COR-L47 (cell line): ENCODE data around the gene FAM111A.

ENCODE experiments used
- DNase-seq: peaks from one replicate; lab custom pipeline; 2025; lab: John Stamatoyannopoulos, UW

FAM111A gene

DNA sequence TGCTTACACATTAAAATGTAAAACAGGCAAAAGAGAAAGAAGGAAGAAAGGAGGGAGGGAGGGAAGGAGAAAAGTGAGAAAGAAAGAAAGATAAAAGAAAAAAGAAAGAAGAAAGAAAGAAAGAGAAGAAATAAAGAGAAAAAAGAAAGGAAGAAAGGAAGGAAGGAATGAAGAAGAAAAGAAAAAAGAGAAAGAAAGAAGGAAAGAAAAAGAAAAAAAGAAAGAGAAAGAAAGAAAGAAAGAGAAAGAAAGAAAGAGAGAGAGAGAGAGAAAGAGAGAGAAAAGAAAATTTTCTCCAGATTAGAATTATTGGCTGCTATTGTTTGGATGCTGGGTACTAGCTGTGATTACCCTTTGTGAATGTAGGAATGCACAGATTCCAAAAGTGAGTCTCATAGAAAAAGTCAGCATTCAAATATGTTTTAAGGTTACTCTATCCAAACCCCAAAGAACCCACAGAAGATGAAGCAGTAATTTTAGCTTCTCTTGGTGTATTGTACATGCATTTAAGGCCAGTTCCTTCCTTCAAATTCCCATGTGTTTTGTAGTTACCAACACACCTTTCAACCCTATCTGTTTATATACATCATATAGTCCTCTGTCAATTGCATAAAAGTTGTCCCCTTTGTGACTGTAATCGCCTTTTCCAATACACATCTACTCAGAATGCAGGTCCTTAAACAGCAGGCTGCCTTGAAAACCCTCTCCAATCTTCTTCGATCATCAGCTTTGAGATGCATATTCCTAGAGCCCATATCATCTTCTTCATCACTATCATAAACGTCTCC is 789 bp upstream of the FAM111A start:
- DNase-seq, result no peak

DNA sequence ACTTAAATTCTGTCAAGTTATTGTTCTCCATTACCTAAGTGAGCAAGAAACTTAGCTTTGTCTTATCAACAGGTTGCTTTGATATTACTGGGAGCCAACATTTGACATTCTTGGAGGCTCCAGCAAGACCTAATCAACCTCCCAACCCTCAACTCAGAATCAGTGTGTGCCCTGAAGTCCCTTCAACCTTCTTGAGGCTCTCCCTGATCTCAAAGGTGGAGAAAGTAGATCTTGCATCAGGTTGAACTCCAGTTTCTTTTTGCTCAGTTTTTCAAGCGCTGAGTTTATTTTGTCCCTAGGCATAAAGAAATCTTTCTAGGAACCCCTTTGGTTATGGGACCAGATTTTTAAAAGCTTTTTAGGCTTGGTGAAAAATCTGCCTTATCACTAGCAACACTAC is 1.4 kb downstream of the FAM111A start:
- DNase-seq, result peak; percentile 1

DNA sequence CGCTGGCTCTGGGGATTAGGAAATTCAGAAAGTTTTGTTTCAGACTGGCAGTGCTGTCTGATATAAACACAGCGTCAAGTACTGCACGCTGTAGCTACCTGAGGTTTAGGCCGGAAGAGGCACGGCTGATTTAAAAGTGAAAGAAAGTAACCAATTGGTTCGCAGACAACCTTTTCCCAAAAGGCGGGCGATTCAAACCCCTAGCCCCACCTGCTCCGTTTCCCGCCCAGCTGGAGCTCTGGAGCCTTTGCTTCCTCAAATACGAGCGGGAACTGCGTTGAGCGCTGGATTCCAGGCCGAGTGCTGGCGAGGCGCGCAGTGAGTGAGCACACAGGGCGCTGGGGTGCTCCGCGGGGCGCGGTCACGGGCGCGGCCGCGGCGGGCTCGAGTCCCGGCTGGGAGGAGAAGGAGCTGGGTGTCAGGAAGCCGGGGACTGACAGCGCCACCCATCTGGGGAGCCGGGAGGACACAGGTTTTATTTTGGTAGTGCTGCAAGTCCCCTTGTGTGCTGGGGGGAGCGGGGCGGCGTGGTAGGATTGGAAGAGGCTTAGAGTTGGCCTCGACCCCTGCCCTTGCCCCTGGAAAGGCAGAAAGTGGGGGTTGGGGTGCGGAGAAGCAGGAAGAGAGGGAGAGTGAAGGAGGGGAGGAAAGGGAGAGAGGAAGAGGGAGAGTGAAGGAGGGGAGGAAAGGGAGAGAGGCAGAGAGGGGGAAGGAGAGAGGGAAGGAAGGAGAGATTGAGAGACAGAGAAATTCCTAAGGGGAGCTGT is 2.1 kb downstream of the FAM111A start:
- peak; percentile 94 for DNase-seq

DNA sequence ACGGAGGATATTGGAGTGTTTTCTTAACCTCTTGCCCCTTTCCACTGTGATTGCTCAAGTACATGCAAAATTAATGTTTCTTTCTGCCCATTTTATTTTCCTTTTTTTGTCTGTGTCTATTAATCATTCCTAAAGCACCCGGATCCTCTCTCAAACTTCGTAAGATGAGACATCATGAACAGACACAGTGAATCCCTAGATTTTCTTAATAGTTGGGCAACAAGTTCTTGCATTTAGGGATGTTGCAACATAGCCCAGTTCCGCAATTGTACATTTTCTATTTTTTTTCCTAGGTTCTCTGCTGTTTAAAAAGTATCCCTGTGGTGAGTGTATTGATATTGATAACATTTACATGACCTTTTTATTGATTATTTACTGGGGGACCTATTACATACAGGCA is 2.9 kb downstream of the FAM111A start:
- no peak for DNase-seq

DNA sequence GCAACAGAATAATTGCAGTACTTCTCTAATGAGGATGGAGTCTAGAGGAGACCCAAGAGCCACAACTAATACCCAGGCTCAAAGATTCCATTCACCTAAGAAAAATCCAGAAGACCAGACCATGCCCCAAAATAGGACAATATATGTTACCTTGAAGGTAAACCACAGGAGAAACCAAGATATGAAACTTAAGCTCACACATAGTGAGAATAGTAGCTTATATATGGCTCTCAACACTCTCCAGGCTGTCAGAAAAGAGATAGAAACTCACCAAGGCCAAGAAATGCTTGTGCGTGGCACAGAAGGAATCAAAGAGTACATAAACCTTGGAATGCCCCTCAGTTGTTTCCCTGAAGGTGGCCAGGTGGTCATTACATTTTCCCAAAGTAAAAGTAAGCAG is 9.1 kb downstream of the FAM111A start:
- no peak for DNase-seq

DNA sequence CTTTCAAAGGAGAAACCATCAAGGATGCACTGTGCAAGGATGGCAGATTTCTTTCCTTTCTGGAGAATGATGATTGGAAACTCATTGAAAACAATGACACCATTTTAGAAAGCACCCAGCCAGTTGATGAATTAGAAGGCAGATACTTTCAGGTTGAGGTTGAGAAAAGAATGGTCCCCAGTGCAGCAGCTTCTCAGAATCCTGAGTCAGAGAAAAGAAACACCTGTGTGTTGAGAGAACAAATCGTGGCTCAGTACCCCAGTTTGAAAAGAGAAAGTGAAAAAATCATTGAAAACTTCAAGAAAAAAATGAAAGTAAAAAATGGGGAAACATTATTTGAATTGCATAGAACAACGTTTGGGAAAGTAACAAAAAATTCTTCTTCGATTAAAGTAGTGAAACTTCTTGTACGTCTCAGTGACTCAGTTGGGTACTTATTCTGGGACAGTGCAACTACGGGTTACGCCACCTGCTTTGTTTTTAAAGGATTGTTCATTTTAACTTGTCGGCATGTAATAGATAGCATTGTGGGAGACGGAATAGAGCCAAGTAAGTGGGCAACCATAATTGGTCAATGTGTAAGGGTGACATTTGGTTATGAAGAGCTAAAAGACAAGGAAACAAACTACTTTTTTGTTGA is 9.8 kb downstream of the FAM111A start:
- no peak for DNase-seq

DNA sequence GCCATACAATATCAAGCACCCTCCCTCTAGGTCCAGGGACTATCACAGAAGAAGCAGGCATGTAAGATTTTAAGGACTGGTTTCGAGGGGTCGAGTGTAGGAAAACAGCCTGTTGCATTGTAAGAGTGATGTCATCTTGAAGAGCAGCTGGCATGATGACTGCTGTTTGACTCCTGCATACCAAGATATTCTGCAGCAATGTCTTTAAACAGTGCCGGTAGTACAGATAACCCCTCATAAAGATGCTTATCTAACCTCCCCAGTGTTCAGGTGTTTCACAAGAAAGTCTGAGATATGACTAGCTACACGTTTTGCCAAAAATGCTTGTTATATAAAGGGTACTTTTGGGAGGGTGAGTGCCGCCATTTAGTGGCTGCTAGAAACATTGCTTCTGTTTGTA is 12.0 kb downstream of the FAM111A start:
- DNase-seq, result no peak

DNA sequence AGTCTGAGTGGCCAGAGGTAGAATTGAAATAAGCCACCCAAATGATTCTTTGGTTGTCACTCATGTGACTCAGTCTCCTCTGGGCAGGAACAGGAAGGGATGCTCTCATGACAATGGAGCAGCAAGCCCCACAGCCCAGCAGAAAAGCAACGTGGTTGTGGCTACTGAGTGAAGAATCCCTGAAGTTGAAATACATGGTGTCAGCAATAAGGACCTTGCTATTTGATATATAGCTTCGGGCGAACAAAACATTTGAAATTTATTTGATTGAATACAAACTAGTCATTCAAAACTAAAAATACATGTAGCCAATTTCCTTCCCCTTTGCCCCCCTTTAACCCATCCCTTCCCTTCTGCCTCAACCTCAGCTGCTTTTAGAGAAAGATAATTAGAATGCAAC is 14.8 kb downstream of the FAM111A start:
- no peak for DNase-seq

DNA sequence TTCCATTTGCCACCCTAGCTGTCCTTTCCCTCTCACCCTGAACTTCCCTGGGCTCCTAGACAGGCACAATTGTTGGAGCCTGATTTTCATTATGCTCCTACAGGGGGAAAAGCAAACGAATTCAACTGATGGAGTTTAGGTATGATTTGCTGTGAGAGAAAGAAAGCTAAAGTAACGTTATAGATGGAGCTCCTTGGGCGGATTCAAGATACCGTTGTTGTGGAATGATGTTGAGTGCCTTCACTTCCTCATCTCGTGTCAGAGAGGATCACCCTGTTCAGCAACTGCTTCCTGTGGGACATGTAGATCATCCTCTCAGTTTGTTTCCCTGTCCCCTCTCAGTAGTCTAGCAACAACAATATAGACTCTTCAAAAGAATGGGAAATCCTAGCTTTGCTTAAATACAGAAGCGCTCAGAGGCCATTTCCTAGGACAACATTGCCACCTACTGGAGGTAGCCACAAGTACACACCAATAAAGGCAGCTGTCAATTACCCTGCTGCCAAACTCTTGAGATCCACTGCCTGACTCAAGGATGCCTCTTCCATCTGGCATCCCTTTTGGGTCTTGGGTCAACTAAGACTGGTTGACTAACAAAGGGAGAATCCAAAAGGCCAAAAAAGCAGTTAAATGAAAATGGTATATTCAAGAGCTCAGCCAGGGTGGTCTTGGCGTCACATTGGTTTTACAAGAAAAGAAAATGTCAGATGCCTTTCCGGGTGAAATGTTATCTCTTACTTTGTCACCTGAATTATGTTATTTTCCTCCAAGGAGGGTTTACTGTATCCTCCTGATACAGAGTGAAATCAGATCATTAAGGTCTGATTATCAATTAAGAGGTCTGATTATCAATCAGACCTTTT is 15.8 kb downstream of the FAM111A start:
- DNase-seq, result peak; percentile 66

DNA sequence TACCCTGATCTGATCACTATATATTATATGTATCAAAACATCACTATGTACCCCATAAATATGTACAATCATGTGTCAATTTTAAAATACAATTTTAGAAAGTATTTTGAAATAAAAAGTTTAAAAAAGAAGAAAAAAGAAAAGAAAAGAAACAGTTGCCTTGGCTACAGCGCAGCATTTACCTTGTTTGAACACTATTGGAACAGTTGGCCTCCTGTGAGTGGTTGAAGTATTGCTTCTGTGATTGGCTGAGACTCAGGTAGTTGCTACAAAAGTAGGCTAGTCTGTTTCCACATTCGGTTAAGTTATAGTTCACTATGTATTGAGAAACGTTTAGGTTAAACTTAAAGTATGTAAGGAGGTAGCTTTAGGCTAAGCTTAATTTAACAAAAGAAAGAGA is 21.4 kb downstream of the FAM111A start:
- no peak for DNase-seq

DNA sequence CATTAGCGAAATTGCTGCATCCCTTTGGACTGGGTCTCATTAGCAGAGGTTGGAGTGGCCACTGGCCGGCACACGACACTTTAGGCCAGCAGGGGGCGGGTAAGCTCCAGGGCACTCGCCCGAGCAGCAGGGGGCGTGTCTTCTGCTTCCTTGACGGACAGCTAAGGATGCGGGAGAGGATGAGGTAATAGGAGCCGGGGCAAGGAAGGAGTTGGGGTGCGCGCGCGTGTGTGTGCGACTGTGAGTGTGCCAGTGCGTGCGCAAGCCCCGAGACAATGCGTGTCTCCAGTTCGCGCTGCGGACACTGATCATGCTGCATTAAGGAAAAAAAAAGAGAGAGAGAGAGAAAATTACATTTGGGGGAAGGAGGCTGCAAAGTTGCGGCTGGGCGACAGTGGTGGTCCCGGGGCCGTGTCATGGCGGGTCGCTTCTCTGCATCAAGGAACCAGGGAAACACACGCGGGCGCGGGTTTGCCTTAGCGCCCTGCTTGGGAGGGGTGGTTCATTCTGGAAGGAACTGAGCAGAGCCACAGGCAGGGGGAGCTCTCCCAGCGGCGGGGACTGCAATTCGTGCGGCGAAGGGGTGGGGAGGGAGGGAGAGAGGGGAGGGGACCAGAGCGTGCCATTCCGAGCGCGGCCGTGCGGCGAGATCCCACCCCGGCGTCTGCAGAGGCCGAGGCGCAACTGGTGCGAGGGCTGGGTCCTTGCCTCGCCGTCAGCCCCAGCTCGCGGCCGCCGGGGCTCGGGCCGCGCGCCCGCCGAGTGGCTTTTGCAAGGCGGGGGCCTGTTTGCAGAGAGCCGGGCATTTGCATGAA is 29.1 kb downstream of the FAM111A start, which contains the start of gene DTX4:
DTX4 (plus strand) TSS at position 625 of the 815 bp plus-strand sequence. CDS start 464 bp downstream, outside the sequence.
- peak; percentile 86 for DNase-seq

DNA sequence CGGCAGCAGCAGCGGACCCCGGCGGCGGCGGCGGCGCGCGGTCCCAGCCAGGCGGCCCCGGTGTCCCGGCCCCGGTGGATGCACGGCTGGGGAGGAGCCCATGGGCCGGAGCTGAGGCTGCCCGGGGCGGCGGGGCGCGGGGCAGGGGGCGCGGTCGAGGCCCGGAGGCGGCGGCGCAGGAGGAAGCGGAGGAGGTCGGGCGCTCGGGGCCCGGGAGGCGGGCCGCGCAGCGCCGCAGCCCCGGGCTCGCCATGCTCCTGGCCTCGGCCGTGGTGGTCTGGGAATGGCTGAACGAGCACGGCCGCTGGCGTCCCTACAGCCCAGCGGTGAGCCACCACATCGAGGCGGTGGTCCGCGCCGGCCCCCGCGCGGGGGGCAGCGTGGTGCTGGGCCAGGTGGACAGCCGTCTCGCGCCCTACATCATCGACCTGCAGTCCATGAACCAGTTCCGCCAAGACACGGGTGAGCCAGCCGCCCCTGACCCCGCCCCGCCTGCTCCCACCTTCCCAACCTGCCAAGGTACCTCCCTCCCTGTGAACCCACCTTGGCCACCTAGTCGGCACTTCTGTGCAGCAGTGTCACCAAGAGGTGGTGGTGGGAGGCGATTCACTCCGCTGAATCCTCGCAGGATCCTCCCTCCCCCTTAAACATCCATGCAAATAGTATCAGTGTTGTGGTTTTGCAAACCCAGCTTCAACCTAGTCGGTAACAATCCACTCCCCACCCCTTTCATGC is 29.9 kb downstream of the FAM111A start:
- DNase-seq, result no peak

DNA sequence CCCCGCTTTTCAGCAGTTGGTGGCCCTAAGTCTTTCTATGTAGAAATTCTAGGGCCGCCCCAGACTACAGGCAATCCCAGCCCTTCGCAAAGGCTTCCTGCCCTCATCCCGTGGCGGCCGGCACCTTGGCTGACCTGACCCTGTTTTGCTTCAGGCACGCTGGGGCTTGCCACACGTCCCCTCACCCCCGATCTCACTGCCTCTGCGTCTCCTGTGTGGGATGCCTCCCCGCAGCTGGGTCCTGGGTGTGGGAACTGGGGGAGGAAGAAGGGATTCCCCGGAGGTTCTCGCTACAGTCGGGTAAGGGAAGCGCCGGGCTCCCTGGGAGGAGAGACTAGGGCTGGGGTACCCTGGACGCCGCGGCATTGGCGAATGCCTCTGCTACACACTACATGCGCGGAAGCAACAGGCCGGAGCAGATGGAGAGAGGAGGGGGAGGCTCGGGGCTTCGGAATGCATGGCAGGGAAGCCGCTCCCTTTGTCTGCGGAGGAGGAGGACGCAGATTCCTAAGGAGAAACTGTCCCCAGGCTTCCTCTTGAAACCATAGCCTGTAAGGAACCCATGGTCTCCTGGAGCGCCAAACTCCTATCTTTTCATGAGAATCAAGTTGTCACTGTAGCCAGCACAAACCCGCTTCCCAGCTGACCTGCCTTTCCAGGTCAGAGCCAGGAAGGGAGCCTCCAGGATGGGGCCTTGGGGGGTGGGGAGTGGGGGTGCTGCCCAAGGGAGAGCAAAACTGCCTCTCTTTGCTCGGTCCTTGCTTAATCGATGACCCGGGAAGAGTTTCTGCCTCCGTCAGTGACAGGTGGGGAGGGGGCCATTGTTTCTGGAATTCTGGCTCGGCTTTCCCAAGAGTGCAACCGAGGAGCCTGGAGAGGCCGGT is 30.7 kb downstream of the FAM111A start:
- DNase-seq, result no peak

DNA sequence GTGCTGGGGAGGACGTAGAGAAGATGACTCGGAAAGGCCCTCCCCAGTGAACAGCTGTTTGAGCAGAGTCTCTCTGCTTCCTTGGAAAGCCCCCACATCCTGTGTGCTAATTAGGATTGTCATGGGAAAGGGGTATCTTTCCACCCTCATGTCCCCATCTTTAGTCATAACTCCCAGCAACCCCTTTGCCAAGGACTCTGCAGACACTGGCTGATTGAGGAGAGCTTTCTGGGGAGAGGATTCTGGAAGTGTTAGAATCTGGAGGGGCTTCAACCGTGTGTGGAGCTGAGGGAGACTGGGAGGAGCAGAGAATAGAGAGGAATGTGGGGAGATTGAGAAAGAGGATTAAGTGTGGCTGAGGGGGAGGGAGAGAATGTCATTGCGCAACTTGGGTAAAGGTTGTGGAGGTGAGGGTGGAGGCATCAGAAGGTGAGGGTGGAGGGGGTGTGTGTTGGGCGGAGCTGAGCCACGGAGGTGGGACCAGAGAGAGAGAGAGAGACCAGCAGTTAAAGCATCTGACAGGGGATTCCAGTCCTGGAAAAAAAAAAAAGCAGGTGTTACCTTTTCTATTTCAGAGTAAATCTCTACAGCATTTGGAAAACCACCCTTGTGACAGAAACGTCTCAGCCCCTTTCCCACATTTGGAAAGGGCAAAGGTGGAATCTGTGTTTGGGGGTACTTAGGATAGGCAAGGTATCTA is 31.5 kb downstream of the FAM111A start:
- DNase-seq, result no peak

DNA sequence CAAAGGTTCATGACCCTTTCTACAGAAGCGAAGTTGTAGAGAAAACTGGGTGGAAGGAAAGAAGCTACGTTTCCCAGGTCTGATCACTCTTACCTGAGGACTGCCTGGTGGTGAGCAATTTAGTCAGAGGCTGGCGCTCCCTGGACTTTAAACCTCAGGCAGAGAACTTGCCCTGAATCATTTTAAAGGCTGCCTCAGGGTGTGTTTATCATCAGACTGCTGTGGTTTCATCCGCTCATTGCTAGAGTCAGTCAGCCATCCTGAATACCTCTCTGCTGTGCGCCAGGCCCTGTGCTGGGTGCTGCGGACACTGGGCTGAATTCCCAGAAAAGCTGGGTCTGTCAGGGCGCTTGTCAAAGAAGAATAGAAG is 32.0 kb downstream of the FAM111A start:
- no peak for DNase-seq

DNA sequence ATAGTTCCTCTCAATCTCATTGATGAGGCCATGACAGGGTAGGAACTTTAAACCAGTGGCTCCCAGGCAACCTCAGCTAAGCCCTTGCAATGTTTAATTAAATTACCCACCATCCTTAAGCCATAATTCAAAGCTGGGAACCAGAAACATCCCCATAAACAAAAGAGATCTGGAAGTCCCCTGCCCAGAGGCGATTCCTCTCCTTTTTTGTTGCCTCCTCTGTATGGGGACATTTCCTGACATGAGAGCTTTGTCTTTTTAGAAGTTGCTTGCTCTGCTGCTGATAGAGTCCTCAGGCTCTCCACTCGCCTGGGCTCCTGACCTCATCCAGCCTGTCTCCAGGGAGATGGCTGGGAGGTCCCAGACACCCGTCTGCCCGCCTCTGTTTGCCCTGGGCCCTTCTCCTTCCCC is 32.4 kb downstream of the FAM111A start:
- DNase-seq, result no peak

DNA sequence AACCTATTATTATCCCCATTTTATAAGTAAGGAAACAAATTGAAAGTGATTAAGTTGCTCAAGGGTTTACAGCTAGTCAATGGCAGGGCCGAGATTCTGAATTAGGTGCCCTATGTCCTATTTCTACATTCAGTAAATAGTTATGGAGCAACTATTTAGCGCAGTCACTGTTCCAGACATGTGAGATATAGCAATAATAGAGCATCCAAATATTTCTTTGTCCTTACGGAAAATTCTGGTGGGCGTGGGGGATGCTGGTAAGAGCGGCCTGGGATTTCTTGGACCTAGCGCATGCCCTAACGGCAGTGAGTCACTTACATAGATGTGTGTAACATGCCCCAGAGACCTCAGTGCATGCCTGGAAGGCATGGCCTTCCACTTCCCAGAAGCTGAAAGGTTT is 33.7 kb downstream of the FAM111A start:
- no peak for DNase-seq

DNA sequence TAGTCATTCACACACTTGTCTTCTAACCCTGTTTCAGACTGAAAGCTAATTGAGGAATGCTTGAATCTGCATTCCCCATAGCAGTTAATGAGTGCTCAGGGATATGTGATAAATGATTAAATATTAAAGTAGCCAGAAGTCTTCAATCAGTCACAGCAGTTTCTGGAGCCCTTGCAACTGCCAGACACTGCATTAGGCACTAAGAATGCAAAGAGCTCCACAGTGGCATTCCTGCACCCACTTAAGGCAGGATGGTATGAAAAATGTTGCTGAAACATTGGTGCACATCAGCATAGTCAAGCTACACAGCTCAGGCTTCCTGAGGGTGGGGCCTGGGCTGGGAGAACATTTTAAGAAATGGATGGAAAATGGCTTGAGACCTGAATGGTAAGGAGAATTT is 35.7 kb downstream of the FAM111A start:
- DNase-seq, result no peak

DNA sequence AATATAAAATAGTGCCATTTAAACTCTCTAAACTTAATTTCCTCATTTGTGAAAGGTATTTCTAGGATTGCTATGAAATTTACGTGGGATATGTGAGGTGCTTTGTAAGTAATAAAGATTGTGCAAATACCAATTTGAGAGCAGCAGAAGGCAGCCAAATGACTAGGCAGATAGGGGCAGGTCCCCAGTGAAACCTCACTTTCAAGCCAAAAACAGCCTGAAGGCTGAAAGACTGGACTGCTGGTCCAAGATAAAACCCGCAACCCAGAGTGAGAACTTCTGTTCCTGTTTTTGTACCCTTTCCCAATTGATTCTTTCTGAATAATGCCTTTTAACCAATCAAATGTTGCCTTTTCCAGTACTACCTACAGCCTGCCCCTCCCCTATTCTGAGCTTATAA is 36.5 kb downstream of the FAM111A start:
- no peak for DNase-seq
